K562 (cell line): ENCODE results near the gene FBLN2. TPM values are rescaled to one million over a fixed set of nuclear protein-coding genes. Genes with fewer than 3 reads are reported as not detected.

Experiments
- ATAC-seq: fragments of 200-7000 bp; cut with Tn5 transposase; 3 replicates; pipeline ENCODE4 v1.9.1; 2020; ENCODE audit warnings: moderate library complexity
- BruUV-seq: library from RNA; stranded (reverse); fragments of 400-500 nt; replicated peaks from 2 replicates; lab custom pipeline; 2021; lab: Mats Ljungman, UMichigan
- CTCF ChIA-PET: fragments of 300-600 bp; formaldehyde crosslinking; extraction: SDS; loops from one replicate; lab custom pipeline; 2021; ENCODE audit warnings: low intra/inter-chr PET ratio; lab: Yijun Ruan, JAX
- POLR2A ChIA-PET: fragments of 300-600, 350-650 bp; sonication (Branson Sonifier 250); formaldehyde crosslinking; extraction: SDS; loops from one replicate; lab custom pipeline; 2021; ENCODE audit warnings: antibody characterized with exemption, inconsistent platforms; lab: Yijun Ruan, JAX
- DNase-seq, 4 experiments: peaks; one replicate each; pipeline versions ENCODE4 v3.0.0 to v3.0.0-alpha.2; 2011 to 2018; ENCODE audit warnings: low spot score in 3 of 4, mixed read lengths in 3 of 4; ENCODE audit errors: extremely low read depth in 1 of 4
- FAIRE-seq: peaks from 2 replicates; lab custom pipeline; 2011; peaks lifted over from hg19 to GRCh38; lab: Jason Lieb, UNC
- H2AFZ ChIP-seq: 2 replicates; pipeline ENCODE4 v1.6.0; 2011; ENCODE audit warnings: low read depth, low read length, control low read depth, inconsistent platforms
- H3K27ac ChIP-seq: fragments of 200-600 bp; 3 replicates; pipeline ENCODE4 v1.8.0; 2011; ENCODE audit warnings: low read depth, mild to moderate bottlenecking, control low read depth, inconsistent platforms, low read length, moderate library complexity, mixed read lengths; ENCODE audit errors: extremely low read depth
- H3K27me3 ChIP-seq, 2 experiments: fragments of 300-600 bp in 1 of 2; 2 replicates in 1 of 2; 3 replicates in 1 of 2; pipeline versions ENCODE4 v1.6.0 to v1.8.0; 2011; ENCODE audit warnings: inconsistent platforms in 2 of 2, low read length in 2 of 2, mild to moderate bottlenecking in 1 of 2, mixed read lengths in 1 of 2, moderate library complexity in 1 of 2; ENCODE audit not compliant: control insufficient read depth in 2 of 2, insufficient read depth in 2 of 2
- H3K36me3 ChIP-seq: fragments of 300-600 bp; 3 replicates; pipeline ENCODE4 v1.8.0; 2011; ENCODE audit warnings: mild to moderate bottlenecking, low read length, inconsistent platforms; ENCODE audit not compliant: control insufficient read depth, insufficient read depth
- H3K4me1 ChIP-seq, 2 experiments: fragments of 200-600 bp in 1 of 2; replicated peaks in 1 of 2; 2 replicates in 1 of 2; 3 replicates in 1 of 2; pipeline versions ENCODE4 v1.5.1 to v1.8.0; 2011; ENCODE audit warnings: inconsistent platforms in 2 of 2, low read length in 2 of 2, mild to moderate bottlenecking in 1 of 2, mixed read lengths in 1 of 2, moderate library complexity in 1 of 2; ENCODE audit not compliant: control insufficient read depth in 2 of 2, insufficient read depth in 2 of 2
- H3K4me2 ChIP-seq: 2 replicates; pipeline ENCODE4 v1.6.1; 2011; ENCODE audit warnings: low read length, control low read depth, inconsistent platforms, mixed read lengths; ENCODE audit not compliant: insufficient read depth
- H3K4me3 ChIP-seq: fragments of 200-600 bp; sonication (generic), shearing (Covaris generic); 2 replicates; pipeline ENCODE4 v1.5.1; 2016; ENCODE audit warnings: control low read depth, inconsistent platforms
- H3K79me2 ChIP-seq: fragments of 200-600 bp; 3 replicates; pipeline ENCODE4 v1.8.0; 2011; ENCODE audit warnings: low read length, inconsistent platforms; ENCODE audit not compliant: control insufficient read depth, insufficient read depth
- H3K9ac ChIP-seq, 2 experiments: 2 replicates each; pipeline versions ENCODE4 v1.6.0 to v1.6.1; 2011; ENCODE audit warnings: low read depth in 2 of 2, low read length in 2 of 2, control low read depth in 1 of 2, inconsistent platforms in 1 of 2, mild to moderate bottlenecking in 1 of 2, mixed read lengths in 1 of 2; ENCODE audit not compliant: insufficient read depth in 1 of 2
- H3K9me1 ChIP-seq: one replicate; pipeline ENCODE4 v1.6.0; 2011; ENCODE audit warnings: inconsistent platforms, mild to moderate bottlenecking, low read length, moderate library complexity; ENCODE audit not compliant: control insufficient read depth, insufficient read depth
- H3K9me3 ChIP-seq: replicated peaks from 2 replicates; pipeline ENCODE4 v1.5.1; 2011; ENCODE audit warnings: low read depth, low read length, inconsistent platforms; ENCODE audit not compliant: control insufficient read depth, insufficient read depth
- H4K20me1 ChIP-seq: replicated peaks from 2 replicates; pipeline ENCODE4 v1.6.1; 2011; ENCODE audit warnings: low read length, inconsistent platforms, mixed read lengths; ENCODE audit not compliant: control insufficient read depth, insufficient read depth
- C11orf30 ChIP-seq: fragments of 450-650 bp; IDR thresholded peaks from 2 replicates; pipeline ENCODE4 v1.6.1; 2016; ENCODE audit warnings: low read depth, mild to moderate bottlenecking
- CHCHD3 ChIP-seq: fragments of 250-450 bp; sonication (Bioruptor Pico); IDR thresholded peaks from 2 replicates; pipeline ENCODE4 v2.1.2; 2022; ENCODE audit warnings: mild to moderate bottlenecking
- CREB1 ChIP-seq, 2 experiments: sonication (generic) in 1 of 2; formaldehyde crosslinking in 1 of 2; IDR thresholded peaks; 2 replicates each; pipeline versions ENCODE4 v1.6.1 to v1.8.0; 2012 to 2022; ENCODE audit warnings: inconsistent platforms in 1 of 2, mild to moderate bottlenecking in 1 of 2, missing genetic modification reagents in 1 of 2, moderate library complexity in 1 of 2
- CTCFL ChIP-seq: IDR thresholded peaks from 2 replicates; pipeline ENCODE4 v1.6.1; 2011; ENCODE audit warnings: borderline replicate concordance, low read depth, mild to moderate bottlenecking, moderate library complexity, low read length; ENCODE audit not compliant: insufficient read depth, poor library complexity, severe bottlenecking
- CXXC5 ChIP-seq: fragments of 250-450 bp; sonication (Bioruptor Pico); IDR thresholded peaks from 2 replicates; pipeline ENCODE4 v1.8.0; 2022; ENCODE audit warnings: inconsistent platforms, mild to moderate bottlenecking, moderate library complexity
- EGR1 ChIP-seq: fragments of 450-650 bp; conservative IDR thresholded peaks from 2 replicates; pipeline ENCODE4 v1.6.1; 2017; ENCODE audit warnings: mild to moderate bottlenecking
- FIP1L1 ChIP-seq: fragments of 200-400 bp; formaldehyde crosslinking; IDR thresholded peaks from 2 replicates; pipeline ENCODE4 v1.6.1; 2018; ENCODE audit warnings: mild to moderate bottlenecking, low read depth, low read length; ENCODE audit not compliant: poor library complexity, severe bottlenecking
- NR2C1 ChIP-seq, 2 experiments: fragments of 450-650 bp; IDR thresholded peaks; 2 replicates each; pipeline ENCODE4 v1.6.1; 2017; ENCODE audit warnings: mild to moderate bottlenecking in 2 of 2, antibody characterized with exemption in 1 of 2, inconsistent platforms in 1 of 2, missing compliant biosample characterization in 1 of 2, missing genetic modification characterization in 1 of 2
- POLR2H ChIP-seq: IDR thresholded peaks from 2 replicates; pipeline ENCODE4 v1.6.1; 2016; ENCODE audit warnings: missing genetic modification characterization, low read depth, mild to moderate bottlenecking, control low read depth, missing compliant biosample characterization, moderate library complexity
- POLR3G ChIP-seq: IDR thresholded peaks from 2 replicates; pipeline ENCODE4 v1.6.1; 2011; ENCODE audit not compliant: insufficient read length, insufficient replicate concordance; ENCODE audit errors: extremely low read depth
- SMARCB1 ChIP-seq: IDR thresholded peaks from 2 replicates; pipeline ENCODE4 v1.6.1; 2011; ENCODE audit warnings: improper control_type of control experiment, low read depth; ENCODE audit not compliant: insufficient read length
- ZNF551 ChIP-seq: fragments of 250-450 bp; sonication (Bioruptor Pico); IDR thresholded peaks from 2 replicates; pipeline ENCODE4 v1.5.0; 2021; ENCODE audit warnings: mild to moderate bottlenecking, moderate library complexity
- WGBS: fragments of 100-300 bp; shearing (Covaris generic); methylation state at CpG from one replicate; pipeline ENCODE4 v1.1.6; 2016; ENCODE audit warnings: low coverage, mixed read lengths; ENCODE audit not compliant: insufficient coverage; ENCODE audit errors: missing lambda C conversion rate; 5-methylcytosine and 5-hydroxymethylcytosine counted together
- in situ Hi-C: fragments of 300-500 bp; cut with MboI; formaldehyde crosslinking; loops from 4 replicates; pipeline ENCODE4 v1.15.0; 2018; ENCODE audit warnings: inconsistent platforms, mixed read lengths
- intact Hi-C: fragments of 100-400 bp; cut with micrococcal nuclease; formaldehyde crosslinking; loops from 2 replicates; pipeline ENCODE4 v1.14.2; 2022
- polyA plus RNA-seq, 8 experiments: library from polyadenylated mRNA; depleted of rRNA in 4 of 8; stranded (reverse) in 5 of 8; unstranded in 3 of 8; fragments of >200 nt; fragmentation: Nextera tagmentation in 2 of 8; fragmentation: Illumina TruSeq in 1 of 8; extraction: Ambion mirVana in 2 of 8; extraction: Trizol in 1 of 8; gene quantifications; 2 replicates each; pipeline versions ENCODE4 v1.2.1 to v1.2.3, GENCODE V29; 2011 to 2014; ENCODE audit warnings: inconsistent platforms in 1 of 8, missing spikeins in 1 of 8
- total RNA-seq, 7 experiments: library from RNA; depleted of rRNA in 6 of 7; stranded (reverse); fragments of >200 nt in 6 of 7; fragmentation: Illumina TruSeq in 2 of 7; extraction: Trizol in 2 of 7; gene quantifications; 2 replicates each; pipeline versions ENCODE4 v1.2.1 to v1.2.3, GENCODE V29; 2011 to 2021; ENCODE audit warnings: low replicate concordance in 1 of 7

The FBLN2 gene
- total and polyA plus RNA-seq, 9 of the 15 experiments (the other 6 are each of a cell fraction or from before 2014, with no cell fraction given): 0.03 to 0.10 (median 0.04) TPM; not detected in 6

- 20% methylated on average over 3 of the region's 7 CpGs for WGBS
- intact Hi-C loops (no loop called here), in situ Hi-C loops (no loop called here)
- Histone ChIP-seq H4K20me1 (peaks cover 11% of the 10 kb centered on the region; the same call in 1 of the 2 replicates), H3K36me3 (no peaks in the 10 kb centered on the region), H3K27ac (no peak overlapping the region), H3K4me3 (no peak overlapping the region), H3K4me1 (peaks cover 1 to 51% of the 10 kb centered on the region in 2 experiments; a peak in 4 of 5 replicates), H3K79me2 (no peaks in the 10 kb centered on the region), H2AFZ (no peak overlapping the region), H3K9me1 (peaks cover 5% of the 10 kb centered on the region), H3K9me3 (no peaks in the 10 kb centered on the region), H3K9ac (0 out of 4 replicates have a peak overlapping the region, but pooled peaks of 1 of the 2 experiments have one; percentile 3), H3K27me3 (peaks cover 4 to 59% of the 10 kb centered on the region in 2 experiments; a peak in 4 of 5 replicates), H3K4me2 (no peak overlapping the region)
- DNase-seq (no peak), FAIRE-seq (no peak), ATAC-seq (no peak)
- ChIA-PET CTCF (no interaction called here), POLR2A (no interaction called here)
- TF ChIP-seq CXXC5 (CRISPR knock-in tag) (no peak), ZNF551 (CRISPR knock-in tag) (no peak), CREB1 (IDR thresholded peaks at IDR 0.05) (no peak), CREB1 (CRISPR knock-in tag; IDR thresholded peaks at IDR 0.05) (no peak), C11orf30 (no peak), CHCHD3 (CRISPR knock-in tag) (no peak), EGR1 (no peak), POLR2H (no peak), NR2C1 (IDR thresholded peaks at IDR 0.05) (no peak), NR2C1 (tag; IDR thresholded peaks at IDR 0.05) (no peak), SMARCB1 (no peak), POLR3G (no peak), FIP1L1 (no peak), CTCFL (no peak)
- no TSS peak for BruUV-seq
Measured at GRCh38 chr3:13569201-13569600, 20.3 kb downstream of the FBLN2 start.
